Type B pancreatic cell (in vitro differentiated cells): Measurements from ENCODE around the gene SULF2. TPM values are rescaled to one million over a fixed set of nuclear protein-coding genes. Genes with fewer than 3 reads are reported as not detected.
"Not testable (repeated sequence)": the region's sequence is repeated elsewhere in the genome, so short reads cannot be mapped to it uniquely, and the experiment has no call there.

Experiments used
- DNase-seq: peaks from one replicate; pipeline ENCODE4 v3.0.0; 2021; ENCODE audit warnings: mixed read lengths; ENCODE audit not compliant: unreplicated experiment; ENCODE audit errors: extremely low spot score
- H3K27ac Mint-ChIP-seq: 2 replicates; pipeline ENCODE4 v1.8.0; 2021; ENCODE audit warnings: mild to moderate bottlenecking, mixed read lengths
- H3K27me3 Mint-ChIP-seq: 2 replicates; pipeline ENCODE4 v1.8.0; 2021; ENCODE audit warnings: mixed read lengths
- H3K36me3 Mint-ChIP-seq: 2 replicates; pipeline ENCODE4 v1.8.0; 2021; ENCODE audit warnings: mixed read lengths
- H3K4me1 Mint-ChIP-seq: one replicate; pipeline ENCODE4 v1.8.0; 2021; ENCODE audit warnings: mixed read lengths; ENCODE audit not compliant: unreplicated experiment
- H3K4me3 Mint-ChIP-seq: 2 replicates; pipeline ENCODE4 v1.8.0; 2021; ENCODE audit warnings: mild to moderate bottlenecking, mixed read lengths
- H3K9me3 Mint-ChIP-seq: 2 replicates; pipeline ENCODE4 v1.8.0; 2021; ENCODE audit warnings: mixed read lengths
- CTCF ChIP-seq: fragments of 200-600 bp; sonication (generic); conservative IDR thresholded peaks from 2 replicates; pipeline ENCODE4 v1.5.0; 2021; ENCODE audit warnings: antibody characterized with exemption, mild to moderate bottlenecking
- total RNA-seq: library from RNA; stranded (reverse); gene quantifications from 2 replicates; pipeline ENCODE4 v1.2.1, GENCODE V29; 2021; ENCODE audit warnings: low replicate concordance

SULF2 gene
- total RNA-seq, 1 donor from 2014 or later = 146 TPM

- Mint-ChIP-seq H3K27ac (no peak overlapping the region), H3K4me1 (peaks cover 31% of the 10 kb centered on the region), H3K27me3 (no peaks in the 10 kb centered on the region), H3K9me3 (no peaks in the 10 kb centered on the region), H3K36me3 (no peaks in the 10 kb centered on the region), H3K4me3 (no peak overlapping the region)
- DNase-seq = no peak
- TF ChIP-seq CTCF = no peak
Measured at GRCh38 chr20:47795214-47795907, 10.1 kb upstream of the SULF2 start.

- peaks cover 40% of the 10 kb centered on the region for H3K4me1 Mint-ChIP-seq
- not testable (repeated sequence) for H3K4me3 Mint-ChIP-seq, H3K27ac Mint-ChIP-seq, H3K36me3 Mint-ChIP-seq, DNase-seq, H3K27me3 Mint-ChIP-seq, H3K9me3 Mint-ChIP-seq
Measured at GRCh38 chr20:47794264-47794663, 9.0 kb upstream of the SULF2 start.

GRCh38 chr20:47792021-47792618, 6.8 kb upstream of the SULF2 start:
- Mint-ChIP-seq H3K4me1 (peaks cover 42% of the 10 kb centered on the region), H3K4me3 (no peak overlapping the region), H3K9me3 (no peaks in the 10 kb centered on the region), H3K36me3 (no peaks in the 10 kb centered on the region), H3K27ac (no peak overlapping the region), H3K27me3 (peaks cover 6% of the 10 kb centered on the region)
- no peak for DNase-seq
- no peak for TF ChIP-seq CTCF

GRCh38 chr20:47791084-47791599, 5.9 kb upstream of the SULF2 start:
- Mint-ChIP-seq H3K4me1 (peaks cover 52% of the 10 kb centered on the region), H3K9me3 (no peaks in the 10 kb centered on the region), H3K27ac (no peak overlapping the region), H3K4me3 (peak overlapping the region; percentile 29), H3K36me3 (no peaks in the 10 kb centered on the region), H3K27me3 (peaks cover 10% of the 10 kb centered on the region)
- DNase-seq = no peak
- TF ChIP-seq CTCF = no peak

- TF ChIP-seq CTCF = no peak
- H3K4me3 Mint-ChIP-seq = no peak overlapping the region
- H3K27me3 Mint-ChIP-seq = peaks cover 13% of the 10 kb centered on the region
- no peaks in the 10 kb centered on the region for H3K9me3 Mint-ChIP-seq
- no peak overlapping the region for H3K27ac Mint-ChIP-seq
- H3K4me1 Mint-ChIP-seq = peaks cover 55% of the 10 kb centered on the region
- DNase-seq = no peak
- no peaks in the 10 kb centered on the region for H3K36me3 Mint-ChIP-seq
Measured at GRCh38 chr20:47790580-47790965, 5.3 kb upstream of the SULF2 start.
